HG03469 (cell line): ENCODE data around the gene SLC22A14.

ENCODE experiments used
- ATAC-seq: cut with Tn5 transposase; IDR thresholded peaks from one replicate; pipeline ENCODE4 v1.9.1; 2021; ENCODE audit warnings: mild to moderate bottlenecking, moderate library complexity, moderate number of reproducible peaks; ENCODE audit not compliant: unreplicated experiment

Gene SLC22A14

GRCh38 chr3:38337703-38338102 lies 55.6 kb downstream of the SLC22A14 start:
- ATAC-seq = no peak

DNA sequence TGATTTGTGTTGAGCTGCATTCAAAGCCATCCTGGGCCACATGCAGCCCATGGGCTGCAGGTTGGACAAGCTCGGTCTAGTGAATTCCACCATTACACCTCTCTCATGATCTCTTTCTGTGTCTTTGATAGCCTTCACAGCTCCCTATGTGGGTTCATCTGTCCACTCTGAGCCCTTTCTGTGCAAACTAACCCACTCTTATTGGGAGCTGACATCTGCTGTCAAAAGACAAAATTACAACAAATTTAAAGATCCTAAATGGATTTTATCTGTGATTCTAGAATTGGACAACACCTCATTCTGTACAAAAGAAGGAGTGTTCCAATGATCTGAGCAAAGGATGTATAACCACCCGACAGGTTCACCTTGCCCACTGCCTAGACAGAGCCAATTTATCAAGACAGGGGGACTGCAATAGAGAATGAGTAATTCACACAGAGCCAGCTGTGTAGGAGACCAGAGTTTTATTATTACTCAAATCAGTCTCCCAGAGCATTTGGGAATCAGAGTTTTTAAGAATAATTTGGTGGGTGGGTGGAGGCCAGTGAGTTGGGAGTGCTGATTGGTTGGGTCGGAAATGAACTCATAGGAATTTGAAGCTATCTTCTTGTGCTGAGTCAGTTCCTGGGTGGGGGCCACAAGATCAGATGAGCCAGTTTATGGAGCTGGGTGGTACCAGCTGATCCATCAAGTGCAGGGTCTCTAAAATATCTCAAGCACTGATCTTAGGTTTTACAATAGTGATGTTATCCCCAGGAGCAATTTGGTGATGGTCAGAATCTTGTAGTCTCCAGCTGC lies 61.9 kb downstream of the SLC22A14 start:
- ATAC-seq = no peak

GRCh38 chr3:38345879-38346586 lies 63.9 kb downstream of the SLC22A14 start:
- no peak for ATAC-seq

DNA sequence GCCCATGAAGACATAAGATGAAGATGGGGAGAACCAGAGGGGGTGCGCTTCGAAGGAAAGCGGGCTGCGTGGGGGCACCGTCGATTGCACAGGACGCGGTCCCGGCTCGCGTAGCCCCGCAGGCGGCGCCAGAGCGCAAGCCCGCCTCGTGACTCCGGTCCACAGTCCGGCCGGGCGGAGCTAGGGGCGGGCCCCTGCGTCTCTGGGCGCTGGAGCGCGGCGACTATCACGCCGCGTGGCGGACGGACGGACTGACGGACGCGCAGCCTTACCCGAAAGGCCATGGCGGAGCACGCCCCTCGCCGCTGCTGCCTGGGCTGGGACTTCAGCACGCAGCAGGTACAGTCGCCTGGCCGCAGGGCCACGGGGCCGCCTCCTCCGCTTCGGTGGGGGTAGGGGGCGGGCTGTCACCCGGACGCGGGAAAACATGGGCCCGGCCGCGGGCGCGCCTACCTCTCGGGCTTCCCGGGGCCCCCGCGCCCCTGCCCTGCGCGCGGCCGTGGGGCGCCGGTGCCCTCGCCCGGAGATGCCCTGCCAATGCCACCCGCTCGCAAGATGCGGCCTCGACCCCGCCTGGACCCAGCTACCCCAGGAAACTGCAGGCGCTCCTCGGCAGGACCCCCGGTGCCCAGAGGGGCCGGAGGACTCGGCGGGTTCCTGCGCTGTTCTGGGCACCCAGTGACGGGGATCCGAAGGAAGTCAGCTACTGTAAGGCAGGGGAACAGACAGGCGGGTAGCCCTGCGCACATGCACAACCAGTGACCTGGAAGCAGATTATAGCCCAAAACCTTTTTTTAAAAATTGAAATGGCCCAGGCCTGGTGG lies 64.7 kb downstream of the SLC22A14 start, which contains the start of gene XYLB:
Gene XYLB (plus strand): TSS at position 199 of the 824 bp plus-strand sequence. CDS start 84 bp downstream, at position 283.
- ATAC-seq = peak; percentile 83

GRCh38 chr3:38347421-38348200 lies 65.5 kb downstream of the SLC22A14 start:
- ATAC-seq = no peak

DNA sequence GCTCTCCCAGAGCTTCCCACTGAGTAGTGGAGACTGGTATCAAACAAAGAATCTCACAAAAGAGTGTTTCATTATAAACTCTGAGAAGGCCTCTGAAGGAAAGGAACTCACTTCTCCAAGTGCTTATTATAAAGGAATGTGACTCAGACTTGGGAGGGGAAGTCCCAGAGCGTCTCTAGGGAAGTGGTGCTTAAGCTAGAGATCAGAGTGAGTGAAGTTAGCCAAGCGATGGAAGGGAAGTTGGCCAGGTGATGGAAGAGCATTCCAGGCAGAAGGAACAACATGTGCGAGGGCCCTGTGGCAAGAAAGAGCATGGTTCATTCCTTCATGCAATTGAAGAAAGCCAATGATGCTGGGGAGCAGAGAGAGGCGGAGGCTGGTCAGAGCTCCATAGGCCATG lies 66.8 kb downstream of the SLC22A14 start:
- no peak for ATAC-seq

DNA sequence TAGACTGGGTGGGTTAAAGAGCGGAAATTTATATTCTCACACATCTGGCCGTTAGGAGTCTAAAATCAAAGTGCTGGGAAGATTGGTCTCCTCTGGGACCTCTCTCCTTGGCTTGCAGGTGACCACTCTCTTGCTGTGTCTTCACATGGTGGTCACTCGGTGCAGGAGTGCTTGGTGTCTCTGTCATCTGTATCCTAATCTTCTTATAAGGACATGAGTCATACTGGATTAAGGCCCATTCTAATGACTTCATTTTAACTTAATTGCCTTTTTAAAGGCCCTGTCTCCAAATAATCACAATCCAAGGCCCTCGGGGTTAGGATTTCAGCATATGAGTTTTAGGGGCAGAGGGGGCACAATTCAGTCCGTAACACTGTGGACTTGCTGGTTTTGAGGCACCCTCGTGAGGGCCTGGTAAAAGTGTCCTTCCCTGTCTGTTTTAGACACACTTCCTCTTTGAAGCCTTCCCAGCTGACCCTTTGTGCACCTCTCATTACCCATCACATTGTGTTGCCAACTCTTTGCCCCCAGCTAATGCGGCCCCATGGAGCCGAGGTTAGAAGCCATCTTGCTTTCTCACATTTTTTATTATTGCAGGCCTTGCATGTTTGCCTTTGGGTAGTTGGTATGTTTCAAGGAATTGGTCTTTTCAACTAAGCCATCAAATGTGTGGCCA lies 67.7 kb downstream of the SLC22A14 start:
- no peak for ATAC-seq

DNA sequence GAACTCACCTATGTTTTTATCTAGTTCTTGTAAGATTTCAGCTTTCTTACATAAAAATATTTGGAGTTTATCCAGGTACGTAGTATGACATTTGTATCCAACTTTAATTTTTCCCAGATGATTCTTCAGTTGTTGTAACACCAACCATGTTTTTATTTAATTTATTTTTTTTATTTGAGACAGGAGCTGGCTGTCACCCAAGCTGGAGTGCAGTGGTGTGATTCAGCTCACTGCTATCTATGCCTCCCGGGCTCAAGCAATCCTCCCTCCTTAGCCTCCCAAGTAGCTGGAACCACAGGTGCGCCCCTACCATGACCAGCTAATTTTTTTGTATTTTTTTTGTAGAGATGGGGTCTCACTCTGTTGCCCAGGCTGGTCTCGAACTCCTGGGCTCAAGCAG lies 71.1 kb downstream of the SLC22A14 start:
- ATAC-seq = no peak

DNA sequence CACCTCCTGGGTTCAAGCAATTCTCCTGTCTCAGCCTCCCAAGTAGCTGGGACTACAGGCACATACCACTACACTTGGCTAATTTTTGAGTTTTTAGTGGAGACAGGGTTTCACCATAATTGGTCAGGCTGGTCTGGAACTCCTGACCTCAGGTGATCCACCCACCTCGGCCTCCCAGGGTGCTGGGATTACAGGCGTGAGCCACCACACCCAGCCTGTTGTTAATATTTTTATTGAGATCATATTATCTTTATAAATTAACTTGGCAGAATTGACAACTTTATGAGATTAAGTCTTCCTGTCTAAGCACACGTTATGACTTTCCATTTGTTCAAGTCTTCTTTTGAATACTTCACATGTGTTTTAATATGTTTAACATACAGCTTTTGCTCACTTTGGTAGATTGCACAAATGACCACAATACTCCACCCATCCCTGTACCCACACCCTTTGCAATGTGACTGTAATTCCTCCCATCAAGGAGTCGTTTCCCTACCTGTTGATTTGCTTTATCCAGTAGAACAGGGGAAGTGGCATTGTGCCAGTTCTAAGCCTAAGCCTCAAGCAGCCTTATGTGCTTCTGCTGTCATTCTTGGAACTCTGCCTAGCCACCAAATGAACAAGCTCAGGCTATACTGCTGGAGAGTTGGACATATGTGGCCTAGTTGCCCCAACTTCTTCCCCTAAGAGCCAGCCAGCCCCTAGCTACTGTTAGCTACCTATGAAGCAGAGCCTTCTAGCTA lies 72.7 kb downstream of the SLC22A14 start:
- ATAC-seq = no peak

DNA sequence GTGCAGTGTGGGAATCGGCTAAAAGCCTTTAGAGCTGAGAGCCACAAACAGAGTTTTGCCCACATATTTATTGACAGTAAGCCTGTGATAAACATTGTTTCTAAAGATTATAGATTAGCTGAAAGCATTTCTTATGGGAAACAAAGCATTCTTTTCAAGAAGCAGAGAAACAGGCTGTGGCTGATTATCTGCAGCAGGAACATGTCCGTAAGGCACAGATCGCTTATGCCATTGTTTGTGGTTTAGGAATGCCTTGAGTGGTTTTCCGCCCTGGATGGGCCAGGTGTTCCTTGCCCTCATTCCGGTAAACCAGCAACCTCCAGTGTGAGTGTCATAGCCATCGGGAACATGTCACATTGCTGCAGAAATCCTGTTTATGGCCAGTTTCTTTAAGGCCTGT lies 76.9 kb downstream of the SLC22A14 start:
- ATAC-seq = no peak

- no peak for ATAC-seq
Observed at GRCh38 chr3:38360345-38360744, 78.3 kb downstream of the SLC22A14 start.

DNA sequence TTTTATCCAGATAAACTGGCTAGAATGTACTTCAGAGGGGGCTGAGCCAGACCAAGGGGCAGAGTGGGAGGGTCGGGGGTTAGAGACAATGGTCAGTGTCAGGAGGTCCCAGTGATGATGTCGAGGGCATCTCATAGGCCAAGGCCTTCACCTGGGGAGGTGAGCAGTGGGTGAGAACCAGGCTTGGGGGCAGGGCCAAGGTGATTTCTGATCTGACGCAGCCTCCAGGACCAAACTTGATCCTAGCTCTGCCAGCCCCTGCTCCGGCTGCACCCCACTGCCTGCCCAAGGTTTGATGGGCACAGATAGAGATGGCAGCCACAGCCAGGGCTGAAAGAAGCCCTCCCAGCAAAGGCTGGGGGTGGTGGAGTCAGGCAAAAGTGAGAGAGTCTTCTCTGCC lies 79.4 kb downstream of the SLC22A14 start:
- no peak for ATAC-seq

DNA sequence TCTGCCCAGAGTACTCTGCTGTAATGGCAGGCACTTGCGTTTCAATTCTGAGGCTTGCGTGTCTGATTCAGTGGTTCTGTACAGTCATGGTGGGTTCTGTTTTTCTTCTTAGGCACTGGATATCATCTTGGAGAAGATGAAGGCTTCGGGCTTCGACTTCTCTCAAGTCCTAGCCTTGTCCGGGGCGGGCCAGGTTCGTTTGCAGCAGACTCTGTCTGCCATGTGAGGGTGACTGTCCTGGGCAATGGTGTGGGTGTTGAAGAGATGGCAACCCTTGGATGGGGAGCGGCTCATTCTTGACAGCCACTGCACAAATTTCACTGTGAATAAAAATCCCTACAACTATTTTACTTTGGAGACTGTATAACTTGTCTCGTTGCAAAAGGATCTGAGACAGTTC lies 80.7 kb downstream of the SLC22A14 start:
- ATAC-seq = no peak

GRCh38 chr3:38364721-38365400 lies 82.8 kb downstream of the SLC22A14 start:
- no peak for ATAC-seq

DNA sequence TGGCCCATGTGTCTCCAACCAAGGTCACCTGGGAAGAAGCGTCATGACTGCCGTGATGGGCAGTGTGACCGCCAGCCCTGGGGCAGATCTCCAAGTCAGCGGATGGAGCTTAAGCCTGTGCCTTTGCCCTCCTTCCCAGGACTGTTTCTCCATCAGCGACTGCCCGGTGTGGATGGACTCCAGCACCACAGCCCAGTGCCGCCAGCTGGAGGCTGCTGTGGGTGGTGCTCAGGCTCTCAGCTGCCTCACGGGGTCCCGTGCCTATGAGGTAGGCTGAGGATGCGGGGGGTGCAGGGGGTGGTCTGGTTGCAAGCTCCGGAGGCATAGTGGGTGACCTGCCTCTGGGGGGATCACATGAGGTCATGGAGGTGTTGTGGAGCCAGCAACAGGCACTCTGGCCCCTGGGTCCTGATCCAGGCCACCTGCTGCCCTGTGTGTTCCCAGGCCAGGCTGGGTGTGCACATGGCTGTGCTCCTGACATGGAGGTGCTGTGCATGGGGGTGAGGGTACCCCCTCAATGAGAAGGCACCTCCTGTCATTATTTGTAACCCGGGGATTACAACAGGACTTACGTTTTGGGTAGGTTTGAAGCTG lies 83.5 kb downstream of the SLC22A14 start:
- ATAC-seq = no peak

- no peak for ATAC-seq
Observed at GRCh38 chr3:38366082-38366481, 84.0 kb downstream of the SLC22A14 start.

- ATAC-seq = no peak
Observed at GRCh38 chr3:38367779-38368178, 85.7 kb downstream of the SLC22A14 start.
